ENCODE results near the gene ASF1A.

GRCh38 chr6:118895859-118896258 lies 1.9 kb downstream of the ASF1A start:
- TF ChIP-seq CTCF (IDR thresholded peaks at IDR 0.05) (no peak), POLR2A (IDR thresholded peaks at IDR 0.05) (no peak)
